Right renal pelvis (tissue), 4 donors: Measurements from ENCODE around the gene AK2. TPM values are rescaled to one million over a fixed set of nuclear protein-coding genes. Genes with fewer than 3 reads are reported as not detected.

Source experiments
- polyA plus RNA-seq, 4 donors: library from polyadenylated mRNA; unstranded; fragments of 120-200 nt; gene quantifications; one replicate each; pipeline ENCODE4 v1.2.1, GENCODE V29; 2013; ENCODE audit not compliant: insufficient read length in 4 of 4

The AK2 gene
- polyA plus RNA-seq, 4 donors = 200 to 220 (median 215) TPM

Other genes starting within 250 kb of the AK2 start
- 10 to 100 TPM; 56.2 to 60.3 (median 59.1) TPM for gene YARS1, start 219.5 kb downstream of the AK2 start, polyA plus RNA-seq
- gene S100PBP, start 219.2 kb downstream of the AK2 start, polyA plus RNA-seq = 10 to 100 TPM; 26.3 to 38.3 (median 32.9) TPM
- 10 to 100 TPM; 45.3 to 60.8 (median 50.7) TPM for gene FNDC5, start 166.0 kb downstream of the AK2 start, polyA plus RNA-seq
- 1 to 10 TPM in 1 of 4 donors, under 1 TPM in 3; 0.63 to 1.3 (median 0.72) TPM for gene HPCA, start 150.4 kb downstream of the AK2 start, polyA plus RNA-seq
- 10 to 100 TPM in 2 of 4 donors, 1 to 10 TPM in 2; 7.5 to 11.6 (median 9.1) TPM for gene TMEM54, start 135.5 kb downstream of the AK2 start, polyA plus RNA-seq
- 10 to 100 TPM; 17.6 to 19.5 (median 18.7) TPM for gene RNF19B, start 72.1 kb downstream of the AK2 start, polyA plus RNA-seq
- 1 to 10 TPM; 4.9 to 8.0 (median 6.9) TPM for gene AZIN2, start 44.3 kb upstream of the AK2 start, polyA plus RNA-seq
- gene TRIM62, start 145.2 kb upstream of the AK2 start, polyA plus RNA-seq = 1 to 10 TPM; 7.0 to 8.1 (median 7.8) TPM
- 10 to 100 TPM; 59.2 to 66.0 (median 60.3) TPM for gene ZNF362, start 219.6 kb upstream of the AK2 start, polyA plus RNA-seq